A549 (cell line): Measurements from ENCODE around the gene GGT5.
"Not testable (repeated sequence)": the region's sequence is repeated elsewhere in the genome, so short reads cannot be mapped to it uniquely, and the experiment has no call there.

Source experiments
- CTCF ChIP-seq: fragments of >200 bp; sonication (Bioruptor Twin); formaldehyde crosslinking; IDR thresholded peaks from 3 replicates; pipeline ENCODE4 v1.5.1; 2016
- FOSL2 ChIP-seq, 2 experiments: fragments of 450-650 bp in 1 of 2; fragments of >200 bp in 1 of 2; sonication (Bioruptor Twin) in 1 of 2; formaldehyde crosslinking; IDR thresholded peaks; 2 replicates each; pipeline versions ENCODE4 v1.5.0 to v1.6.1; 2016 to 2020; ENCODE audit warnings: mild to moderate bottlenecking in 1 of 2, moderate library complexity in 1 of 2
- JUNB ChIP-seq: fragments of >200 bp; sonication (Bioruptor Twin); formaldehyde crosslinking; IDR thresholded peaks from 2 replicates; pipeline ENCODE4 v1.6.1; 2016
- NR3C1 ChIP-seq: fragments of >200 bp; sonication (Bioruptor Twin); formaldehyde crosslinking; IDR thresholded peaks from 3 replicates; pipeline ENCODE4 v1.6.1; 2017
- POLR2A ChIP-seq: IDR thresholded peaks from 2 replicates; pipeline ENCODE4 v1.6.1; 2012; ENCODE audit warnings: mild to moderate bottlenecking, low read length
- SMC3 ChIP-seq: fragments of >200 bp; sonication (Bioruptor Twin); formaldehyde crosslinking; IDR thresholded peaks from 3 replicates; pipeline ENCODE4 v1.6.1; 2018; ENCODE audit warnings: inconsistent platforms
- SREBF2 ChIP-seq: fragments of 450-650 bp; IDR thresholded peaks from 2 replicates; pipeline ENCODE4 v1.6.1; 2014; ENCODE audit warnings: mild to moderate bottlenecking, moderate library complexity
- ZFP36 ChIP-seq: fragments of 450-650 bp; IDR thresholded peaks from 2 replicates; pipeline ENCODE4 v1.6.1; 2014; ENCODE audit warnings: borderline replicate concordance; ENCODE audit not compliant: partially characterized antibody

GRCh38 chr22:24266495-24266894, 21.6 kb upstream of the GGT5 start:
- TF ChIP-seq CTCF; ZFP36; NR3C1; SMC3; FOSL2 (IDR thresholded peaks at IDR 0.05); FOSL2 (CRISPR knock-in tag; IDR thresholded peaks at IDR 0.05); SREBF2; JUNB; POLR2A: not testable (repeated sequence)
